NT2/D1 (cell line): ENCODE measurements around the gene ARHGAP28.

Source experiments
- DNase-seq: peaks from one replicate; pipeline ENCODE4 v3.0.0-alpha.2; 2011; ENCODE audit warnings: low read depth, low spot score
- H3K27me3 ChIP-seq: 2 replicates; pipeline ENCODE4 v1.6.0; 2011; ENCODE audit warnings: mild to moderate bottlenecking; ENCODE audit not compliant: insufficient read length, insufficient read depth
- H3K36me3 ChIP-seq: 2 replicates; pipeline ENCODE4 v1.6.1; 2011; ENCODE audit warnings: mild to moderate bottlenecking, low read length, mixed read lengths; ENCODE audit not compliant: insufficient read depth, insufficient read length
- H3K4me1 ChIP-seq: 2 replicates; pipeline ENCODE4 v1.5.1; 2011; ENCODE audit not compliant: insufficient read depth, insufficient read length
- H3K4me3 ChIP-seq: 2 replicates; pipeline ENCODE4 v1.5.1; 2011; ENCODE audit warnings: low read depth; ENCODE audit not compliant: insufficient read length
- H3K9ac ChIP-seq: 2 replicates; pipeline ENCODE4 v1.6.0; 2011; ENCODE audit warnings: low read depth; ENCODE audit not compliant: insufficient read length
- H3K9me3 ChIP-seq: 2 replicates; pipeline ENCODE4 v1.5.1; 2011; ENCODE audit warnings: mild to moderate bottlenecking, low read length; ENCODE audit not compliant: insufficient read depth
- SUZ12 ChIP-seq: IDR thresholded peaks from 2 replicates; pipeline ENCODE4 v1.6.1; 2011; ENCODE audit not compliant: insufficient read length, insufficient read depth; ENCODE audit errors: extremely low read depth
- YY1 ChIP-seq: IDR thresholded peaks from 2 replicates; pipeline ENCODE4 v1.6.1; 2011; ENCODE audit not compliant: insufficient read length, insufficient read depth
- ZNF274 ChIP-seq: IDR thresholded peaks from 2 replicates; pipeline ENCODE4 v1.6.1; 2011; ENCODE audit warnings: mild to moderate bottlenecking, low read depth, low read length

ARHGAP28 gene

GRCh38 chr18:6752202-6752860 is 22.8 kb downstream of the ARHGAP28 start:
- Histone ChIP-seq H3K36me3 (no peaks in the 10 kb centered on the region), H3K9ac (no peak overlapping the region), H3K9me3 (peaks cover 7% of the 10 kb centered on the region; the same call in 1 of the 2 replicates), H3K4me3 (no peak overlapping the region), H3K27me3 (no peaks in the 10 kb centered on the region), H3K4me1 (no peaks in the 10 kb centered on the region)
- peak; percentile 90 for DNase-seq
- TF ChIP-seq ZNF274 (no peak), SUZ12 (no peak), YY1 (no peak)

- no peak for TF ChIP-seq SUZ12
- no peak for TF ChIP-seq YY1
- TF ChIP-seq ZNF274: no peak
- Histone ChIP-seq H3K4me1 (no peaks in the 10 kb centered on the region), H3K27me3 (no peaks in the 10 kb centered on the region), H3K4me3 (no peak overlapping the region), H3K9ac (no peak overlapping the region), H3K9me3 (peaks cover 4% of the 10 kb centered on the region; the same call in 1 of the 2 replicates), H3K36me3 (no peaks in the 10 kb centered on the region)
- no peak for DNase-seq
Measured at GRCh38 chr18:6755107-6755506, 25.6 kb downstream of the ARHGAP28 start.

GRCh38 chr18:6757931-6758330 is 28.4 kb downstream of the ARHGAP28 start:
- Histone ChIP-seq H3K36me3 (no peaks in the 10 kb centered on the region), H3K4me1 (no peaks in the 10 kb centered on the region), H3K27me3 (no peaks in the 10 kb centered on the region), H3K9me3 (no peaks in the 10 kb centered on the region), H3K4me3 (no peak overlapping the region), H3K9ac (no peak overlapping the region)
- no peak for DNase-seq
- TF ChIP-seq SUZ12: no peak
- no peak for TF ChIP-seq ZNF274
- no peak for TF ChIP-seq YY1

GRCh38 chr18:6759579-6759978 is 30.1 kb downstream of the ARHGAP28 start:
- Histone ChIP-seq H3K9me3 (no peaks in the 10 kb centered on the region), H3K4me3 (no peak overlapping the region), H3K9ac (no peak overlapping the region), H3K36me3 (no peaks in the 10 kb centered on the region), H3K27me3 (no peaks in the 10 kb centered on the region), H3K4me1 (no peaks in the 10 kb centered on the region)
- DNase-seq: no peak
- TF ChIP-seq SUZ12: no peak
- no peak for TF ChIP-seq ZNF274
- no peak for TF ChIP-seq YY1

GRCh38 chr18:6763524-6763923 is 34.0 kb downstream of the ARHGAP28 start:
- Histone ChIP-seq H3K9me3 (no peaks in the 10 kb centered on the region), H3K4me3 (no peak overlapping the region), H3K4me1 (no peaks in the 10 kb centered on the region), H3K27me3 (no peaks in the 10 kb centered on the region), H3K36me3 (no peaks in the 10 kb centered on the region), H3K9ac (no peak overlapping the region)
- no peak for DNase-seq
- TF ChIP-seq SUZ12: no peak
- no peak for TF ChIP-seq YY1
- no peak for TF ChIP-seq ZNF274

GRCh38 chr18:6764382-6764781 is 34.9 kb downstream of the ARHGAP28 start:
- Histone ChIP-seq H3K4me3 (no peak overlapping the region), H3K27me3 (no peaks in the 10 kb centered on the region), H3K36me3 (no peaks in the 10 kb centered on the region), H3K9me3 (no peaks in the 10 kb centered on the region), H3K9ac (no peak overlapping the region), H3K4me1 (no peaks in the 10 kb centered on the region)
- TF ChIP-seq SUZ12: no peak
- no peak for TF ChIP-seq ZNF274
- no peak for TF ChIP-seq YY1
- DNase-seq: no peak

- Histone ChIP-seq H3K4me3 (no peak overlapping the region), H3K9ac (no peak overlapping the region), H3K27me3 (no peaks in the 10 kb centered on the region), H3K9me3 (no peaks in the 10 kb centered on the region), H3K4me1 (no peaks in the 10 kb centered on the region), H3K36me3 (no peaks in the 10 kb centered on the region)
- TF ChIP-seq ZNF274: no peak
- TF ChIP-seq YY1: no peak
- TF ChIP-seq SUZ12: no peak
- DNase-seq: no peak
Measured at GRCh38 chr18:6773777-6774176, 44.3 kb downstream of the ARHGAP28 start.

- no peak overlapping the region for H3K9ac ChIP-seq
- no peak overlapping the region for H3K4me3 ChIP-seq
- no peaks in the 10 kb centered on the region for H3K36me3 ChIP-seq
- no peak for DNase-seq
- no peaks in the 10 kb centered on the region for H3K9me3 ChIP-seq
- TF ChIP-seq ZNF274: no peak
- TF ChIP-seq YY1: no peak
- TF ChIP-seq SUZ12: no peak
- H3K4me1 ChIP-seq: no peaks in the 10 kb centered on the region
- H3K27me3 ChIP-seq: no peaks in the 10 kb centered on the region
Measured at GRCh38 chr18:6775237-6775636, 45.7 kb downstream of the ARHGAP28 start.
